K562 (cell line): Measurements from ENCODE around the gene B3GNT4. TPM values are rescaled to one million over a fixed set of nuclear protein-coding genes. Genes with fewer than 3 reads are reported as not detected.

Source experiments
- ATAC-seq: fragments of 200-7000 bp; cut with Tn5 transposase; 3 replicates; pipeline ENCODE4 v1.9.1; 2020; ENCODE audit warnings: moderate library complexity
- BruUV-seq: library from RNA; stranded (reverse); fragments of 400-500 nt; replicated peaks from 2 replicates; lab custom pipeline; 2021; lab: Mats Ljungman, UMichigan
- CTCF ChIA-PET: fragments of 300-600 bp; formaldehyde crosslinking; extraction: SDS; loops from one replicate; lab custom pipeline; 2021; ENCODE audit warnings: low intra/inter-chr PET ratio; lab: Yijun Ruan, JAX
- POLR2A ChIA-PET: fragments of 300-600, 350-650 bp; sonication (Branson Sonifier 250); formaldehyde crosslinking; extraction: SDS; loops from one replicate; lab custom pipeline; 2021; ENCODE audit warnings: antibody characterized with exemption, inconsistent platforms; lab: Yijun Ruan, JAX
- DNase-seq, 4 experiments: peaks; one replicate each; pipeline versions ENCODE4 v3.0.0 to v3.0.0-alpha.2; 2011 to 2018; ENCODE audit warnings: low spot score in 3 of 4, mixed read lengths in 3 of 4; ENCODE audit errors: extremely low read depth in 1 of 4
- FAIRE-seq: peaks from 2 replicates; lab custom pipeline; 2011; peaks lifted over from hg19 to GRCh38; lab: Jason Lieb, UNC
- H2AFZ ChIP-seq: 2 replicates; pipeline ENCODE4 v1.6.0; 2011; ENCODE audit warnings: low read depth, low read length, control low read depth, inconsistent platforms
- H3K27ac ChIP-seq: fragments of 200-600 bp; 3 replicates; pipeline ENCODE4 v1.8.0; 2011; ENCODE audit warnings: low read depth, mild to moderate bottlenecking, control low read depth, inconsistent platforms, low read length, moderate library complexity, mixed read lengths; ENCODE audit errors: extremely low read depth
- H3K27me3 ChIP-seq, 2 experiments: fragments of 300-600 bp in 1 of 2; 2 replicates in 1 of 2; 3 replicates in 1 of 2; pipeline versions ENCODE4 v1.6.0 to v1.8.0; 2011; ENCODE audit warnings: inconsistent platforms in 2 of 2, low read length in 2 of 2, mild to moderate bottlenecking in 1 of 2, mixed read lengths in 1 of 2, moderate library complexity in 1 of 2; ENCODE audit not compliant: control insufficient read depth in 2 of 2, insufficient read depth in 2 of 2
- H3K36me3 ChIP-seq: fragments of 300-600 bp; 3 replicates; pipeline ENCODE4 v1.8.0; 2011; ENCODE audit warnings: mild to moderate bottlenecking, low read length, inconsistent platforms; ENCODE audit not compliant: control insufficient read depth, insufficient read depth
- H3K4me1 ChIP-seq, 2 experiments: fragments of 200-600 bp in 1 of 2; replicated peaks in 1 of 2; 2 replicates in 1 of 2; 3 replicates in 1 of 2; pipeline versions ENCODE4 v1.5.1 to v1.8.0; 2011; ENCODE audit warnings: inconsistent platforms in 2 of 2, low read length in 2 of 2, mild to moderate bottlenecking in 1 of 2, mixed read lengths in 1 of 2, moderate library complexity in 1 of 2; ENCODE audit not compliant: control insufficient read depth in 2 of 2, insufficient read depth in 2 of 2
- H3K4me2 ChIP-seq: 2 replicates; pipeline ENCODE4 v1.6.1; 2011; ENCODE audit warnings: low read length, control low read depth, inconsistent platforms, mixed read lengths; ENCODE audit not compliant: insufficient read depth
- H3K4me3 ChIP-seq: fragments of 200-600 bp; sonication (generic), shearing (Covaris generic); 2 replicates; pipeline ENCODE4 v1.5.1; 2016; ENCODE audit warnings: control low read depth, inconsistent platforms
- H3K79me2 ChIP-seq: fragments of 200-600 bp; 3 replicates; pipeline ENCODE4 v1.8.0; 2011; ENCODE audit warnings: low read length, inconsistent platforms; ENCODE audit not compliant: control insufficient read depth, insufficient read depth
- H3K9ac ChIP-seq, 2 experiments: 2 replicates each; pipeline versions ENCODE4 v1.6.0 to v1.6.1; 2011; ENCODE audit warnings: low read depth in 2 of 2, low read length in 2 of 2, control low read depth in 1 of 2, inconsistent platforms in 1 of 2, mild to moderate bottlenecking in 1 of 2, mixed read lengths in 1 of 2; ENCODE audit not compliant: insufficient read depth in 1 of 2
- H3K9me1 ChIP-seq: one replicate; pipeline ENCODE4 v1.6.0; 2011; ENCODE audit warnings: inconsistent platforms, mild to moderate bottlenecking, low read length, moderate library complexity; ENCODE audit not compliant: control insufficient read depth, insufficient read depth
- H3K9me3 ChIP-seq: replicated peaks from 2 replicates; pipeline ENCODE4 v1.5.1; 2011; ENCODE audit warnings: low read depth, low read length, inconsistent platforms; ENCODE audit not compliant: control insufficient read depth, insufficient read depth
- H4K20me1 ChIP-seq: replicated peaks from 2 replicates; pipeline ENCODE4 v1.6.1; 2011; ENCODE audit warnings: low read length, inconsistent platforms, mixed read lengths; ENCODE audit not compliant: control insufficient read depth, insufficient read depth
- DACH1 ChIP-seq: fragments of 450-650 bp; IDR thresholded peaks from 2 replicates; pipeline ENCODE4 v1.6.1; 2018; ENCODE audit not compliant: partially characterized antibody
- ELF1 ChIP-seq: fragments of 200-800 bp; sonication (Bioruptor generic); IDR thresholded peaks from 2 replicates; pipeline ENCODE4 v1.6.1; 2016; ENCODE audit warnings: missing genetic modification characterization, missing compliant biosample characterization
- ELF2 ChIP-seq: fragments of 250-450 bp; sonication (Bioruptor Pico); IDR thresholded peaks from 2 replicates; pipeline ENCODE4 v1.5.0; 2021; ENCODE audit warnings: mild to moderate bottlenecking
- HSF4 ChIP-seq: fragments of 250-450 bp; sonication (Bioruptor Pico); IDR thresholded peaks from 2 replicates; pipeline ENCODE4 v2.1.2; 2022; ENCODE audit warnings: mild to moderate bottlenecking, moderate library complexity, borderline replicate concordance
- KLF6 ChIP-seq: fragments of 250-450 bp; sonication (Bioruptor Pico); IDR thresholded peaks from 2 replicates; pipeline ENCODE4 v1.4.0; 2020; ENCODE audit warnings: mild to moderate bottlenecking, moderate library complexity, borderline replicate concordance
- STAT5B ChIP-seq: fragments of 250-450 bp; sonication (Bioruptor Pico); IDR thresholded peaks from 2 replicates; pipeline ENCODE4 v1.8.0; 2021; ENCODE audit warnings: mild to moderate bottlenecking, inconsistent platforms
- ZKSCAN3 ChIP-seq: fragments of 250-450 bp; sonication (Bioruptor Pico); IDR thresholded peaks from 2 replicates; pipeline ENCODE4 v1.4.0; 2020
- ZNF24 ChIP-seq: fragments of 450-650 bp; IDR thresholded peaks from 2 replicates; pipeline ENCODE4 v1.6.1; 2016
- ZSCAN32 ChIP-seq: fragments of 450-650 bp; formaldehyde crosslinking; IDR thresholded peaks from 2 replicates; pipeline ENCODE4 v1.4.0; 2020; ENCODE audit warnings: mild to moderate bottlenecking, moderate library complexity
- WGBS: fragments of 100-300 bp; shearing (Covaris generic); methylation state at CpG from one replicate; pipeline ENCODE4 v1.1.6; 2016; ENCODE audit warnings: low coverage, mixed read lengths; ENCODE audit not compliant: insufficient coverage; ENCODE audit errors: missing lambda C conversion rate; 5-methylcytosine and 5-hydroxymethylcytosine counted together
- in situ Hi-C: fragments of 300-500 bp; cut with MboI; formaldehyde crosslinking; loops from 4 replicates; pipeline ENCODE4 v1.15.0; 2018; ENCODE audit warnings: inconsistent platforms, mixed read lengths
- intact Hi-C: fragments of 100-400 bp; cut with micrococcal nuclease; formaldehyde crosslinking; loops from 2 replicates; pipeline ENCODE4 v1.14.2; 2022
- polyA plus RNA-seq, 8 experiments: library from polyadenylated mRNA; depleted of rRNA in 4 of 8; stranded (reverse) in 5 of 8; unstranded in 3 of 8; fragments of >200 nt; fragmentation: Nextera tagmentation in 2 of 8; fragmentation: Illumina TruSeq in 1 of 8; extraction: Ambion mirVana in 2 of 8; extraction: Trizol in 1 of 8; gene quantifications; 2 replicates each; pipeline versions ENCODE4 v1.2.1 to v1.2.3, GENCODE V29; 2011 to 2014; ENCODE audit warnings: inconsistent platforms in 1 of 8, missing spikeins in 1 of 8
- total RNA-seq, 7 experiments: library from RNA; depleted of rRNA in 6 of 7; stranded (reverse); fragments of >200 nt in 6 of 7; fragmentation: Illumina TruSeq in 2 of 7; extraction: Trizol in 2 of 7; gene quantifications; 2 replicates each; pipeline versions ENCODE4 v1.2.1 to v1.2.3, GENCODE V29; 2011 to 2021; ENCODE audit warnings: low replicate concordance in 1 of 7
- TF ChIP-seq, protein P1 (sequence below): sonication (generic); formaldehyde crosslinking; IDR thresholded peaks from 2 replicates; pipeline ENCODE4 v1.8.0; 2023; ENCODE audit warnings: mild to moderate bottlenecking, missing genetic modification reagents
- TF ChIP-seq, protein P2 (sequence below), 2 experiments: fragments of 450-650 bp; IDR thresholded peaks; 2 replicates each; pipeline ENCODE4 v1.6.1; 2016
- TF ChIP-seq, protein P3 (sequence below): fragments of 250-450 bp; sonication (Bioruptor Pico); IDR thresholded peaks from 2 replicates; pipeline ENCODE4 v1.4.0; 2020; ENCODE audit warnings: mild to moderate bottlenecking, moderate library complexity, borderline replicate concordance
- TF ChIP-seq, protein P4 (sequence below): fragments of 250-450 bp; sonication (Bioruptor Pico); IDR thresholded peaks from 2 replicates; pipeline ENCODE4 v1.5.0; 2020; ENCODE audit warnings: mild to moderate bottlenecking

The B3GNT4 gene
- total and polyA plus RNA-seq, 9 of the 15 experiments (the other 6 are each of a cell fraction or from before 2014, with no cell fraction given), result 0.17 to 3.2 (median 1.3) TPM

DNA sequence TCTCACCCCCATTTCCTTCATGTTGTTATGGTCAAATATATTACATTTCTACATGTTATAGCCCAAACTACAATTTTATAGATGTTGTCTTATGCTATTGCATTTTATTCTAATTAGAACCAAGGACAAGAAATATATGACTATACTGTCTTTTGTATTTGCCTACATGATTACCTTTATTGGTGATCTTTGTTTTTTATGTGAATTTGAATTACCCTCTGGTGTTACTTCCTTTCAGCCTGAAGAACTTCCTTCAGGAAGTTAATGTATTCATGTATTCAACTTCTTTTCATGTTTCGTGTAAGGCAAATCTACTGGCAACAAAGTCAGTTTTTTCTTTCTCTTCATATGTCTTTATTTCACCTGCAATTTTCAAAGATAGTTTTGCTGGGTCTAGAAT, 8.7 kb upstream of the B3GNT4 start:
- H3K4me1 ChIP-seq, result peaks cover 23 to 28% of the 10 kb centered on the region in 2 experiments
- H3K36me3 ChIP-seq, result no peaks in the 10 kb centered on the region
- no peaks in the 10 kb centered on the region for H3K27me3 ChIP-seq
- FAIRE-seq (no peak), ATAC-seq (no peak), DNase-seq (no peak)
- H3K79me2 ChIP-seq, result no peaks in the 10 kb centered on the region
- H3K4me3 ChIP-seq, result no peak overlapping the region
- H3K9ac ChIP-seq, result no peak overlapping the region
- ChIA-PET POLR2A (interaction anchor here (0.6 kb wide), 1 partner anchor 50 kb away, joined by 3 read pairs; no protein-coding TSS in a partner anchor), CTCF (no interaction called here)
- H3K27ac ChIP-seq, result no peak overlapping the region
- peaks cover 14% of the 10 kb centered on the region for H3K9me3 ChIP-seq
- no peaks in the 10 kb centered on the region for H3K9me1 ChIP-seq
- in situ Hi-C loops (loop anchor here (5.0 kb wide), 1 partner anchor 153 kb away; no protein-coding TSS in a partner anchor), intact Hi-C loops (loop anchor here (5.0 kb wide), 1 partner anchor 38 kb away; no protein-coding TSS in a partner anchor)
- no peaks in the 10 kb centered on the region for H4K20me1 ChIP-seq
- H3K4me2 ChIP-seq, result no peak overlapping the region
- no TSS peak for BruUV-seq
- H2AFZ ChIP-seq, result no peak overlapping the region
- 67% methylated on average over 1 of the region's 1 CpG for WGBS
- TF ChIP-seq, protein P1, sequence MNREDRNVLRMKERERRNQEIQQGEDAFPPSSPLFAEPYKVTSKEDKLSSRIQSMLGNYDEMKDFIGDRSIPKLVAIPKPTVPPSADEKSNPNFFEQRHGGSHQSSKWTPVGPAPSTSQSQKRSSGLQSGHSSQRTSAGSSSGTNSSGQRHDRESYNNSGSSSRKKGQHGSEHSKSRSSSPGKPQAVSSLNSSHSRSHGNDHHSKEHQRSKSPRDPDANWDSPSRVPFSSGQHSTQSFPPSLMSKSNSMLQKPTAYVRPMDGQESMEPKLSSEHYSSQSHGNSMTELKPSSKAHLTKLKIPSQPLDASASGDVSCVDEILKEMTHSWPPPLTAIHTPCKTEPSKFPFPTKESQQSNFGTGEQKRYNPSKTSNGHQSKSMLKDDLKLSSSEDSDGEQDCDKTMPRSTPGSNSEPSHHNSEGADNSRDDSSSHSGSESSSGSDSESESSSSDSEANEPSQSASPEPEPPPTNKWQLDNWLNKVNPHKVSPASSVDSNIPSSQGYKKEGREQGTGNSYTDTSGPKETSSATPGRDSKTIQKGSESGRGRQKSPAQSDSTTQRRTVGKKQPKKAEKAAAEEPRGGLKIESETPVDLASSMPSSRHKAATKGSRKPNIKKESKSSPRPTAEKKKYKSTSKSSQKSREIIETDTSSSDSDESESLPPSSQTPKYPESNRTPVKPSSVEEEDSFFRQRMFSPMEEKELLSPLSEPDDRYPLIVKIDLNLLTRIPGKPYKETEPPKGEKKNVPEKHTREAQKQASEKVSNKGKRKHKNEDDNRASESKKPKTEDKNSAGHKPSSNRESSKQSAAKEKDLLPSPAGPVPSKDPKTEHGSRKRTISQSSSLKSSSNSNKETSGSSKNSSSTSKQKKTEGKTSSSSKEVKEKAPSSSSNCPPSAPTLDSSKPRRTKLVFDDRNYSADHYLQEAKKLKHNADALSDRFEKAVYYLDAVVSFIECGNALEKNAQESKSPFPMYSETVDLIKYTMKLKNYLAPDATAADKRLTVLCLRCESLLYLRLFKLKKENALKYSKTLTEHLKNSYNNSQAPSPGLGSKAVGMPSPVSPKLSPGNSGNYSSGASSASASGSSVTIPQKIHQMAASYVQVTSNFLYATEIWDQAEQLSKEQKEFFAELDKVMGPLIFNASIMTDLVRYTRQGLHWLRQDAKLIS (CRISPR knock-in tag), result no peak
- no peak for TF ChIP-seq HSF4
- TF ChIP-seq DACH1, result no peak
- no peak for TF ChIP-seq ZNF24
- TF ChIP-seq, protein P2, sequence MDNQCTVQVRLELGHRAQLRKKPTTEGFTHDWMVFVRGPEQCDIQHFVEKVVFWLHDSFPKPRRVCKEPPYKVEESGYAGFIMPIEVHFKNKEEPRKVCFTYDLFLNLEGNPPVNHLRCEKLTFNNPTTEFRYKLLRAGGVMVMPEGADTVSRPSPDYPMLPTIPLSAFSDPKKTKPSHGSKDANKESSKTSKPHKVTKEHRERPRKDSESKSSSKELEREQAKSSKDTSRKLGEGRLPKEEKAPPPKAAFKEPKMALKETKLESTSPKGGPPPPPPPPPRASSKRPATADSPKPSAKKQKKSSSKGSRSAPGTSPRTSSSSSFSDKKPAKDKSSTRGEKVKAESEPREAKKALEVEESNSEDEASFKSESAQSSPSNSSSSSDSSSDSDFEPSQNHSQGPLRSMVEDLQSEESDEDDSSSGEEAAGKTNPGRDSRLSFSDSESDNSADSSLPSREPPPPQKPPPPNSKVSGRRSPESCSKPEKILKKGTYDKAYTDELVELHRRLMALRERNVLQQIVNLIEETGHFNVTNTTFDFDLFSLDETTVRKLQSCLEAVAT (IDR thresholded peaks at IDR 0.05), result no peak
- TF ChIP-seq ELF1 (tag), result no peak
- TF ChIP-seq, protein P3, sequence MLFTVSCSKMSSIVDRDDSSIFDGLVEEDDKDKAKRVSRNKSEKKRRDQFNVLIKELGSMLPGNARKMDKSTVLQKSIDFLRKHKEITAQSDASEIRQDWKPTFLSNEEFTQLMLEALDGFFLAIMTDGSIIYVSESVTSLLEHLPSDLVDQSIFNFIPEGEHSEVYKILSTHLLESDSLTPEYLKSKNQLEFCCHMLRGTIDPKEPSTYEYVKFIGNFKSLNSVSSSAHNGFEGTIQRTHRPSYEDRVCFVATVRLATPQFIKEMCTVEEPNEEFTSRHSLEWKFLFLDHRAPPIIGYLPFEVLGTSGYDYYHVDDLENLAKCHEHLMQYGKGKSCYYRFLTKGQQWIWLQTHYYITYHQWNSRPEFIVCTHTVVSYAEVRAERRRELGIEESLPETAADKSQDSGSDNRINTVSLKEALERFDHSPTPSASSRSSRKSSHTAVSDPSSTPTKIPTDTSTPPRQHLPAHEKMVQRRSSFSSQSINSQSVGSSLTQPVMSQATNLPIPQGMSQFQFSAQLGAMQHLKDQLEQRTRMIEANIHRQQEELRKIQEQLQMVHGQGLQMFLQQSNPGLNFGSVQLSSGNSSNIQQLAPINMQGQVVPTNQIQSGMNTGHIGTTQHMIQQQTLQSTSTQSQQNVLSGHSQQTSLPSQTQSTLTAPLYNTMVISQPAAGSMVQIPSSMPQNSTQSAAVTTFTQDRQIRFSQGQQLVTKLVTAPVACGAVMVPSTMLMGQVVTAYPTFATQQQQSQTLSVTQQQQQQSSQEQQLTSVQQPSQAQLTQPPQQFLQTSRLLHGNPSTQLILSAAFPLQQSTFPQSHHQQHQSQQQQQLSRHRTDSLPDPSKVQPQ (CRISPR knock-in tag), result no peak
- no peak for TF ChIP-seq ELF2 (CRISPR knock-in tag)
- no peak for TF ChIP-seq KLF6 (CRISPR knock-in tag)
- TF ChIP-seq, protein P4, sequence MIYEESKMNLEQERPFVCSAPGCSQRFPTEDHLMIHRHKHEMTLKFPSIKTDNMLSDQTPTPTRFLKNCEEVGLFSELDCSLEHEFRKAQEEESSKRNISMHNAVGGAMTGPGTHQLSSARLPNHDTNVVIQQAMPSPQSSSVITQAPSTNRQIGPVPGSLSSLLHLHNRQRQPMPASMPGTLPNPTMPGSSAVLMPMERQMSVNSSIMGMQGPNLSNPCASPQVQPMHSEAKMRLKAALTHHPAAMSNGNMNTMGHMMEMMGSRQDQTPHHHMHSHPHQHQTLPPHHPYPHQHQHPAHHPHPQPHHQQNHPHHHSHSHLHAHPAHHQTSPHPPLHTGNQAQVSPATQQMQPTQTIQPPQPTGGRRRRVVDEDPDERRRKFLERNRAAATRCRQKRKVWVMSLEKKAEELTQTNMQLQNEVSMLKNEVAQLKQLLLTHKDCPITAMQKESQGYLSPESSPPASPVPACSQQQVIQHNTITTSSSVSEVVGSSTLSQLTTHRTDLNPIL (CRISPR knock-in tag), result no peak
- no peak for TF ChIP-seq STAT5B (CRISPR knock-in tag)
- no peak for TF ChIP-seq ZKSCAN3
- no peak for TF ChIP-seq ZSCAN32 (CRISPR knock-in tag)
